Astrocyte (in vitro differentiated cells and primary cell): Measurements from ENCODE around the gene ELP4. TPM values are rescaled to one million over a fixed set of nuclear protein-coding genes. Genes with fewer than 3 reads are reported as not detected.

Source experiments
- DNase-seq: peaks from one replicate; pipeline ENCODE4 v3.0.0-alpha.2; 2010; ENCODE audit warnings: low read depth
- FAIRE-seq: peaks from 2 replicates; lab custom pipeline; 2011; peaks lifted over from hg19 to GRCh38; lab: Jason Lieb, UNC
- H2AFZ ChIP-seq: 2 replicates; pipeline ENCODE4 v1.6.0; 2012; ENCODE audit warnings: low read depth, low read length, inconsistent platforms
- H3K27ac ChIP-seq: 2 replicates; pipeline ENCODE4 v1.5.1; 2011; ENCODE audit warnings: low read depth, low read length, inconsistent platforms
- H3K27me3 ChIP-seq: 2 replicates; pipeline ENCODE4 v1.6.0; 2011; ENCODE audit warnings: low read length, inconsistent platforms; ENCODE audit not compliant: insufficient read depth
- H3K36me3 ChIP-seq: 2 replicates; pipeline ENCODE4 v1.5.1; 2011; ENCODE audit warnings: low read length, inconsistent platforms; ENCODE audit not compliant: insufficient read depth
- H3K4me1 ChIP-seq: 2 replicates; pipeline ENCODE4 v1.5.1; 2011; ENCODE audit warnings: low read length, inconsistent platforms; ENCODE audit not compliant: insufficient read depth
- H3K4me2 ChIP-seq: 2 replicates; pipeline ENCODE4 v1.6.0; 2012; ENCODE audit warnings: low read length, inconsistent platforms
- H3K4me3 ChIP-seq: 2 replicates; pipeline ENCODE4 v1.5.1; 2011; ENCODE audit warnings: low read depth, mild to moderate bottlenecking, low read length, inconsistent platforms; ENCODE audit not compliant: insufficient read depth
- H3K79me2 ChIP-seq: 2 replicates; pipeline ENCODE4 v1.6.0; 2012; ENCODE audit warnings: mild to moderate bottlenecking, low read length, inconsistent platforms; ENCODE audit not compliant: insufficient read depth
- H3K9ac ChIP-seq: 2 replicates; pipeline ENCODE4 v1.6.0; 2012; ENCODE audit warnings: mild to moderate bottlenecking, low read length, inconsistent platforms
- H3K9me3 ChIP-seq: 2 replicates; pipeline ENCODE4 v1.5.1; 2012; ENCODE audit warnings: low read depth, mild to moderate bottlenecking, low read length, inconsistent platforms; ENCODE audit not compliant: insufficient read depth
- H4K20me1 ChIP-seq: 2 replicates; pipeline ENCODE4 v1.6.0; 2012; ENCODE audit warnings: low read length, inconsistent platforms; ENCODE audit not compliant: insufficient read depth
- H3K27ac Mint-ChIP-seq: one replicate; pipeline ENCODE4 v1.8.0; 2021; ENCODE audit warnings: mild to moderate bottlenecking, mixed read lengths; ENCODE audit not compliant: unreplicated experiment
- H3K27me3 Mint-ChIP-seq: one replicate; pipeline ENCODE4 v1.8.0; 2021; ENCODE audit warnings: low read depth, mixed read lengths; ENCODE audit not compliant: unreplicated experiment
- H3K36me3 Mint-ChIP-seq: one replicate; pipeline ENCODE4 v1.8.0; 2021; ENCODE audit warnings: low read depth, mixed read lengths; ENCODE audit not compliant: unreplicated experiment
- H3K4me1 Mint-ChIP-seq: one replicate; pipeline ENCODE4 v1.8.0; 2021; ENCODE audit warnings: low read depth, mixed read lengths; ENCODE audit not compliant: unreplicated experiment
- H3K4me3 Mint-ChIP-seq: one replicate; pipeline ENCODE4 v1.8.0; 2021; ENCODE audit warnings: mild to moderate bottlenecking, moderate library complexity, mixed read lengths; ENCODE audit not compliant: unreplicated experiment
- H3K9me3 Mint-ChIP-seq: one replicate; pipeline ENCODE4 v1.8.0; 2021; ENCODE audit warnings: mild to moderate bottlenecking, mixed read lengths; ENCODE audit not compliant: unreplicated experiment
- CTCF ChIP-seq: IDR thresholded peaks from 2 replicates; pipeline ENCODE4 v1.5.1; 2011; ENCODE audit warnings: low read depth, mild to moderate bottlenecking, inconsistent platforms, low read length, moderate library complexity; ENCODE audit not compliant: insufficient read depth
- EZH2 ChIP-seq: IDR thresholded peaks from 2 replicates; pipeline ENCODE4 v1.6.1; 2012; ENCODE audit warnings: mild to moderate bottlenecking, low read length, inconsistent platforms; ENCODE audit not compliant: insufficient read depth
- total RNA-seq: library from RNA; stranded (reverse); gene quantifications from 2 replicates; pipeline ENCODE4 v1.2.1, GENCODE V29; 2021

Gene ELP4
- total RNA-seq, 1 donor from 2014 or later, result 12.9 TPM

GRCh38 chr11:31828217-31828616 is 318.6 kb downstream of the ELP4 start:
- Histone ChIP-seq H3K27me3 (peaks cover 68% of the 10 kb centered on the region), H3K79me2 (no peaks in the 10 kb centered on the region), H3K4me2 (no peak overlapping the region), H3K9me3 (no peaks in the 10 kb centered on the region), H3K4me1 (peaks cover 14% of the 10 kb centered on the region), H3K4me3 (no peak overlapping the region), H4K20me1 (no peaks in the 10 kb centered on the region), H3K9ac (no peak overlapping the region), H2AFZ (no peak overlapping the region), H3K27ac (no peak overlapping the region), H3K36me3 (no peaks in the 10 kb centered on the region)
- DNase-seq (no peak), FAIRE-seq (no peak)
- peaks cover 6% of the 10 kb centered on the region for H3K9me3 Mint-ChIP-seq
- no peaks in the 10 kb centered on the region for H3K36me3 Mint-ChIP-seq
- H3K4me1 Mint-ChIP-seq, result peaks cover 14% of the 10 kb centered on the region
- H3K4me3 Mint-ChIP-seq, result peak overlapping the region; percentile 57
- TF ChIP-seq EZH2, result no peak
- TF ChIP-seq CTCF, result no peak
- H3K27ac Mint-ChIP-seq, result peak overlapping the region; percentile 81
- H3K27me3 Mint-ChIP-seq, result peaks cover 56% of the 10 kb centered on the region

- no peak for TF ChIP-seq CTCF
- Mint-ChIP-seq H3K36me3 (no peaks in the 10 kb centered on the region), H3K9me3 (peaks cover under 1% of the 10 kb centered on the region), H3K27me3 (peaks cover 46% of the 10 kb centered on the region), H3K27ac (no peak overlapping the region), H3K4me3 (no peak overlapping the region), H3K4me1 (peaks cover 14% of the 10 kb centered on the region)
- Histone ChIP-seq H3K4me2 (no peak overlapping the region), H3K36me3 (no peaks in the 10 kb centered on the region), H4K20me1 (no peaks in the 10 kb centered on the region), H3K9ac (no peak overlapping the region), H3K9me3 (peaks cover 3% of the 10 kb centered on the region), H3K4me3 (no peak overlapping the region), H3K27ac (no peak overlapping the region), H3K79me2 (no peaks in the 10 kb centered on the region), H3K4me1 (peaks cover 14% of the 10 kb centered on the region), H3K27me3 (peaks cover 57% of the 10 kb centered on the region), H2AFZ (no peak overlapping the region)
- no peak for DNase-seq
- FAIRE-seq, result no peak
Observed at GRCh38 chr11:31830406-31830805, 320.8 kb downstream of the ELP4 start.

GRCh38 chr11:31834237-31834636 is 324.7 kb downstream of the ELP4 start:
- H3K27ac Mint-ChIP-seq, result no peak overlapping the region
- no peak overlapping the region for H3K27ac ChIP-seq
- peaks cover 46% of the 10 kb centered on the region for H3K27me3 ChIP-seq
- TF ChIP-seq EZH2 (no peak), CTCF (no peak)
- H4K20me1 ChIP-seq, result no peaks in the 10 kb centered on the region
- no peak overlapping the region for H3K4me2 ChIP-seq
- peaks cover 38% of the 10 kb centered on the region for H3K27me3 Mint-ChIP-seq
- no peak overlapping the region for H2AFZ ChIP-seq
- H3K9ac ChIP-seq, result no peak overlapping the region
- H3K4me3 ChIP-seq, result no peak overlapping the region
- no peak for FAIRE-seq
- H3K36me3 ChIP-seq, result no peaks in the 10 kb centered on the region
- peaks cover 2% of the 10 kb centered on the region for H3K4me1 Mint-ChIP-seq
- H3K4me3 Mint-ChIP-seq, result no peak overlapping the region
- DNase-seq, result no peak
- no peaks in the 10 kb centered on the region for H3K4me1 ChIP-seq
- H3K9me3 ChIP-seq, result peaks cover 3% of the 10 kb centered on the region
- H3K36me3 Mint-ChIP-seq, result no peaks in the 10 kb centered on the region
- no peaks in the 10 kb centered on the region for H3K79me2 ChIP-seq
- H3K9me3 Mint-ChIP-seq, result no peaks in the 10 kb centered on the region

Other genes with a start within 250 kb of the ELP4 start
- 1.0 and 1.4 TPM in 2 replicates for gene DCDC1, start 140.0 kb upstream of the ELP4 start, total RNA-seq
- gene DNAJC24, start 139.9 kb upstream of the ELP4 start, total RNA-seq, result 20.9 and 23.1 TPM in 2 replicates
- gene IMMP1L, start 145 bp upstream of the ELP4 start, total RNA-seq, result 17.2 and 21.5 TPM in 2 replicates